Heart left ventricle (tissue), 16 donors: Measurements from ENCODE around the gene DMXL2. TPM values are rescaled to one million over a fixed set of nuclear protein-coding genes. Genes with fewer than 3 reads are reported as not detected.
A peak's percentile ranks its signal among the peaks of the same experiment; 100 is the strongest.

Source experiments
- ATAC-seq, 4 donors: fragments of 200-7000 bp; cut with Tn5 transposase; one replicate each; pipeline ENCODE4 v1.9.1; 2020 to 2022; ENCODE audit warnings: moderate library complexity in 4 of 4, mild to moderate bottlenecking in 3 of 4, moderate number of reproducible peaks in 1 of 4
- DNase-seq, 5 donors: peaks; one replicate each; pipeline ENCODE4 v3.0.0-alpha.2; 2020
- H3K27ac ChIP-seq, 12 donors: fragments of 200-600 bp; sonication (generic) in 4 of 12; one replicate each; pipeline versions ENCODE4 v1.5.0 to v1.8.0; 2016 to 2022; ENCODE audit warnings: mild to moderate bottlenecking in 2 of 12
- H3K27me3 ChIP-seq, 9 donors: fragments of 200-600 bp; sonication (generic) in 2 of 9; one replicate each; pipeline versions ENCODE4 v1.5.1 to v1.8.0; 2016 to 2022; ENCODE audit warnings: mild to moderate bottlenecking in 3 of 9
- H3K36me3 ChIP-seq, 9 donors: fragments of 200-600 bp; sonication (generic) in 2 of 9; one replicate each; pipeline versions ENCODE4 v1.5.0 to v1.8.0; 2018 to 2022; ENCODE audit warnings: mild to moderate bottlenecking in 2 of 9
- H3K4me1 ChIP-seq, 12 donors: fragments of 200-600 bp; sonication (generic) in 4 of 12; one replicate each; pipeline versions ENCODE4 v1.5.0 to v1.8.0; 2016 to 2022; ENCODE audit warnings: mild to moderate bottlenecking in 3 of 12
- H3K4me3 ChIP-seq, 12 donors: fragments of 200-600 bp; sonication (generic) in 4 of 12; one replicate each; pipeline versions ENCODE4 v1.5.0 to v1.8.0; 2017 to 2022; ENCODE audit warnings: mild to moderate bottlenecking in 9 of 12, moderate library complexity in 4 of 12
- H3K9me3 ChIP-seq, 12 donors: fragments of 200-600 bp; sonication (generic) in 4 of 12; one replicate each; pipeline versions ENCODE4 v1.5.0 to v1.8.0; 2016 to 2022; ENCODE audit warnings: mild to moderate bottlenecking in 1 of 12
- CTCF ChIP-seq, 12 donors: fragments of 200-600 bp; sonication (generic) in 4 of 12; IDR thresholded peaks; one replicate each; pipeline versions ENCODE4 v1.5.0 to v1.8.0; 2018 to 2022; ENCODE audit warnings: antibody characterized with exemption in 12 of 12, mild to moderate bottlenecking in 5 of 12
- POLR2A ChIP-seq, 2 donors: fragments of 450-650 bp; IDR thresholded peaks; one replicate each; pipeline ENCODE4 v1.6.1; 2017; ENCODE audit warnings: antibody characterized with exemption in 2 of 2, mild to moderate bottlenecking in 2 of 2, moderate library complexity in 2 of 2
- WGBS, 4 donors: extraction: QIAGEN DNeasy Blood & Tissue Kit in 2 of 4; methylation state at CpG; one replicate each; pipeline versions ENCODE4 v1.1.5 to v1.1.7; 2013 to 2018; 5-methylcytosine and 5-hydroxymethylcytosine counted together
- intact Hi-C, 10 donors: fragments of 100-400 bp; cut with DNase I; formaldehyde crosslinking; loops; one replicate each; pipeline versions ENCODE4 v1.11.1 to v1.14.2; 2022
- polyA plus RNA-seq, 2 donors: library from polyadenylated mRNA; stranded (reverse); fragments of 200-250 nt; gene quantifications; one replicate each; pipeline ENCODE4 v1.2.3, GENCODE V29; 2013
- total RNA-seq, 9 donors: library from RNA; depleted of rRNA in 2 of 9; stranded (reverse); fragments of >200 nt in 2 of 9; fragmentation: NEBNext Ultra II Directional in 3 of 9; extraction: Animal tissue kit (Norgen Biotek cat#: 25700) in 3 of 9; gene quantifications; one replicate each; pipeline versions ENCODE4 v1.1.0 to v1.2.4, GENCODE V29; 2016 to 2023
- donor health status: ischemic (EF 13 %, LVEDD 7.1; RV severe dilation, severe dysfunction).
- donor health status: healthy with polysubstance abuse.
- donor health status: DM: no; HTN: yes; CAD: no.
- donor health status: DM: no; HTN: no; CAD: no.
- donor health status: ischemic (EF 25% LVEDD 6.9; RV normal size, moderate dysfunction).
- donor health status: ischemic (EF 25% LVEDD 5.7; RV mildly dilated, moderate dysfunction).
- donor health status: healthy.
- donor health status: DM: yes; HTN: yes; CAD: no.
- donor health status: ischemic (EF 35%, LVEDD 5.7; RV mildly dilated, moderate dysfunction).
- donor health status: nonischemic (EF 11% LVEDD 7.7; RV severe dilation, severe dysfunction).
- donor health status: DM: yes; HTN: yes; CAD: no.
- donor health status: PGD.
- donor health status: ischemic (EF 29% LVEDD 5.4; RV normal size, mild dysfunction).
- donor health status: nonischemic (EF 23%, LVEDD 6.1; RV moderate dilation, normal function).

DMXL2 gene
- total and polyA plus RNA-seq, 11 donors, result 4.5 to 33.5 (median 7.7) TPM

- Histone ChIP-seq H3K4me3 (no peak overlapping the region), H3K27me3 (no peaks in the 10 kb centered on the region), H3K36me3 (no peaks in the 10 kb centered on the region), H3K4me1 (peaks cover 0 to 29% (median 0%) of the 10 kb centered on the region in 12 donors), H3K27ac (peak overlapping the region in 1 of 12 donors; percentile 87), H3K9me3 (no peaks in the 10 kb centered on the region)
- intact Hi-C loops, result no loop called here
- no peak for DNase-seq
- TF ChIP-seq CTCF (IDR thresholded peaks at IDR 0.05), result no peak
- TF ChIP-seq POLR2A (IDR thresholded peaks at IDR 0.05), result no peak
- 42 to 53% (median 47%) methylated on average over 1 of the region's 1 CpG for WGBS, 4 donors
- ATAC-seq, result no peak
Observed at GRCh38 chr15:51642696-51643095, 20.1 kb upstream of the DMXL2 start.

GRCh38 chr15:51641490-51642130 is 19.0 kb upstream of the DMXL2 start:
- DNase-seq (no peak), ATAC-seq (no peak)
- Histone ChIP-seq H3K27me3 (no peaks in the 10 kb centered on the region), H3K4me3 (no peak overlapping the region), H3K4me1 (peaks cover 0 to 20% (median 0%) of the 10 kb centered on the region in 12 donors), H3K9me3 (no peaks in the 10 kb centered on the region), H3K36me3 (no peaks in the 10 kb centered on the region), H3K27ac (peak overlapping the region in 1 of 12 donors; percentile 87)
- TF ChIP-seq CTCF (IDR thresholded peaks at IDR 0.05) (no peak), POLR2A (IDR thresholded peaks at IDR 0.05) (no peak)
- WGBS, 4 donors, result 65 to 73% (median 70%) methylated on average over 4 of the region's 4 CpGs
- intact Hi-C loops, result no loop called here

- Histone ChIP-seq H3K27ac (peak overlapping the region in 1 of 12 donors; percentile 37), H3K9me3 (no peaks in the 10 kb centered on the region), H3K4me1 (peaks cover 0 to 14% (median 0%) of the 10 kb centered on the region in 12 donors), H3K27me3 (no peaks in the 10 kb centered on the region), H3K4me3 (no peak overlapping the region), H3K36me3 (no peaks in the 10 kb centered on the region)
- TF ChIP-seq CTCF (IDR thresholded peaks at IDR 0.05), result no peak
- intact Hi-C loops, result no loop called here
- DNase-seq, result no peak
- 57 to 62% (median 59%) methylated on average over 3 of the region's 3 CpGs for WGBS, 4 donors
- ATAC-seq, result no peak
Observed at GRCh38 chr15:51634591-51635198, 12.1 kb upstream of the DMXL2 start.

- Histone ChIP-seq H3K27me3 (no peaks in the 10 kb centered on the region), H3K36me3 (no peaks in the 10 kb centered on the region), H3K4me1 (peaks cover 0 to 13% (median 0%) of the 10 kb centered on the region in 12 donors), H3K27ac (peak overlapping the region in 1 of 12 donors; percentile 89), H3K9me3 (no peaks in the 10 kb centered on the region), H3K4me3 (no peak overlapping the region)
- ATAC-seq, result peak; percentile 26 to 80 (median 63)
- TF ChIP-seq CTCF (IDR thresholded peaks at IDR 0.05), result no peak
- TF ChIP-seq POLR2A (IDR thresholded peaks at IDR 0.05), result no peak
- WGBS, 4 donors, result 76 to 85% (median 80%) methylated on average over 1 of the region's 1 CpG
- peak in 2 of 5 donors; percentile 13 to 22 for DNase-seq
- intact Hi-C loops, result no loop called here
Observed at GRCh38 chr15:51629612-51630011, 7.0 kb upstream of the DMXL2 start.
